Stimulated activated CD8-positive, alpha-beta memory T cell treated with anti-CD3 and anti-CD28 coated beads, Interleukin-15, amount 100 ng/mL, for 24 hours (primary cell): ENCODE measurements around the gene SMIM13.
"Not testable (repeated sequence)": the region's sequence is repeated elsewhere in the genome, so short reads cannot be mapped to it uniquely, and the experiment has no call there.

ENCODE experiments used
- DNase-seq: peaks from one replicate; pipeline ENCODE4 v3.0.0-alpha.2; 2020; ENCODE audit warnings: low read depth

SMIM13 gene

DNA sequence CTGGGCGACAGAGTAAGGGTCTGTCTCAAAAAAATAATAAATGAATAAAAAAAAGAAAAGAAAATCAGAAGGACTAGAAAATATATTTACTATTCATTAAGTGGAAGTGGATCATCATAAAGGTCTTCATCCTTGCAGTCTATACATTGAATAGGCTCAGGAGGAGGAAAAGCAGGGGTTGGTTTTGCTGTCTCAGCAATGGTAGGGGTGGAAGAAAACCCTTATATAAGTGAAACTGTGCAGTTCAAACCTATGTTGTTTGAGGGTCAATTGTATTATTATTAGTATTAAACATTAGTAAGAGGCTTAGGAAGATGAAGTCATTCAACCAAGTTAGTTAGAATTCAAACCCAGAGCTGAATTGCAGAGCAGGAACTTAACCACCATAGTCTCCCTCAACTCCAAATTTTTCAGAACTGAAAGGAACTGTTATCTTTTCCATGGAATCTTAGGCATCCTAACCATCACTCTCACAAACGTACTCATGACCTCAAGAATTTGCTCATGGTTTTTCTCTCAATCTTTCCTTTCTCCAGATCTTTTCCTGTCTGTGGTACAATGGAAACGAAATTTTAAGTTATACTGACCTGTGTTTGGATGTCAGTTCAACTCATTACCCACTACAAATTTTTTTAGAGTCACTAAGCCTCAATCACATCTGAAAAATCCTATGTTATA, 7.7 kb upstream of the SMIM13 start:
- DNase-seq: no peak

DNA sequence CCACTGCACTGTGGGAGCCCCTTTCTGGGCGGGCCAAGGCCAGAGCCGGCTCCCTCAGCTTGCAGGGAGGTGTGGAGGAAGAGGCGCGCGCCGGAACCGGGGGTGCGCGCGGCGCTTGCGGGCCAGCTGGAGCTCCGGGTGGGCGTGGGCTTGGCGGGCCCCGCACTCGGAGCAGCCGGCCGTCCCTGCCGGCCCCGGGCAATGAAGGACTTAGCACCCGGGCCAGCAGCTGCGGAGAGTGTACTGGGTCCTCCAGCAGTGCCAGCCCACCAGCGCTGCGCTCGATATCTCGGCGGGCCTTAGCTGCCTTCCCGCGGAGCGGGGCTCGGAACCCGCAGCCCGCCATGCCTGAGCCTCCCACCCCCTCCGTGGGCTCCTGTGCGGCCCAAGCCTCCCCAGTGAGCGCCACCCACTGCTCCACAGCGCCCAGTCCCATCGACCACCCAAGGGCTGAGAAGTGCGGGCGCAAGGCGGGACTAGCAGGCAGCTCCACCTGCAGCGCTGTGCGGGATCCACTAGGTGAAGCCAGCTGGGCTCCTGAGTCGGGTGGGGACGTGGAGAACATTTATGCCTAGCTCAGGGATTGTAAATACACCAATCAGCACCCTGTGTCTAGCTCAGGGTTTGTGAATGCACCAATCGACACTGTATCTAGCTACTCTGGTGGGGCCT, 6.4 kb upstream of the SMIM13 start:
- DNase-seq: not testable (repeated sequence)

DNA sequence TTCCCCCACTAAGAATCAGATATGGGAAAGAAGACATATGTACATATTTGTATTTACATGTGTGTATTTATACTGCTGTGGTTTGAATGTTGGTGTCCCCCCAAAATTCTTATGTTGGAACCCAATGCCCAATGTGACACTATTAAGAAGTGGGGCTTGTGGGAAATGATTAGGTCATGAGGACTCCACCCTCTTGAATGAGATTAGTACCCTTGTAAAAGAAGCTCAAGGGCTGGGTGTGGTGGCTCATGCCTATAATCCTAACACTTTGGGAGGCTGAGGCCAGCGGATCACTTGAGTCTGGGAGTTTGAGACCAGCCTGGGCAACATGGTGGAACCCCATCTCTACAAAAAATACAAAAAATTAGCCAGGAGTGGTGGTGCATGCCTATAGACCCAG, 3.9 kb upstream of the SMIM13 start:
- DNase-seq: no peak

DNA sequence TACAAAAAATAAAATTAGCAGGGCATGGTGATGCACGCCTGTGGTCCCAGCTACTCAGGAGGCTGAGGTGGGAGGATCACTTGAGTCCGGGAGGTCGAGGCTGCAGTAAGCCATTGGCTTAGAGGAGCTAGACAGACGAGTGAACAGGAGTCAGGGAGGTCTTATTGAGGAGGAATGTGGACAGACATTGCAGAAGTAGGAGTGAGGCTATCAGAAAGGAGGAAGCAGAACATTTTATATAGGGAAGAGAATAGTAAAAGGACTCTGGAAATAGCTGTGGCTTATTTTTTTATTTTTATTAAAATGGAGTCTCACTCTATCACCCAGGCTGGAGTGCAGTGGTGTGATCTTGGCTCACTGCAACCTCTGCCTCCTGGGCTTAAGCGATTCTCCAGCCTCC, 2.5 kb upstream of the SMIM13 start:
- not testable (repeated sequence) for DNase-seq

DNA sequence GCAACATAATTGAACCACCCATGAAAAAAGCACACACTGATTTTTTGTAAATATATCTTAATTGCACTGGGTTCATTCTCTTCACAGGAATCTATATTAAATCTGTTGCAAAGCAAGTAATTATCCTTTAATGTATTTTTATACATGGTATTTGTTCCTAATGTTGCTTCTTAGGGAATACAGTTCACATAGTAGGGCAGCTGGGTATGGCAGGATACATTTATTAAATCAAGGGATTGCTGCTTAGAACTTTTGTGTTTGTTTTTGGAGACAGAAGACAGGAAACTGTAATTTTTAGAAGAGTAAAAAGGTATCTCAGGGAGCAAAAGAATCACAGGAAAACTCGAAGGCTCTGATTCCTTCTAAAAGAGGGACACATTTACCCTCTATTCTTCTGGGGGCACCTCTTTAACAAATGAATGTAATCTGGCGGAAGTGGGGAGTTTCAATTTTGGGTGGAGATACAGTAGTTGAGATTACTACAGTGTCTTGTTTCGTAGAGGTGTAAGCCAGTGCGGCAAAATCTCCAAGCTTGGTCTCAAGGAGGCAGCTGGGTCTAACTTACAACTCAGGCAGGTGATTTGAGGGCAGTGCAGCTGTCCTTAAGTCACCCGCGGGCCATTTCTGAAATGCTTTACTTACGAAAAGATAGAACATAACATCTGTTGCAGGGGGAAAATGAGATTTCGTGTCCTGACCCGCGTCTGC, 812 bp upstream of the SMIM13 start:
- DNase-seq: no peak

DNA sequence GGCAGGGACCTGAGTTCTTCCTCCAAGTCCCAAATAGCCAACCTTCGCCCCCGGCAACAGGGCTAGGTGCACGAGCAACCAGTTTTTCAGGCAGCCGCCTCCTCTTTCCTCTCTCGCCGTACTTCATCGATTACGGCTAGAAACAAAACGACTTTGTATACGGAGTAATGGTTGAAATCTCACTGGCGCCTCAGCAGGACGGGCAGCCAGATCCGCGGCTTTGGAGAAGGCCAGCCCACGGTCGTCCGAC, 333 bp upstream of the SMIM13 start:
- DNase-seq: no peak

DNA sequence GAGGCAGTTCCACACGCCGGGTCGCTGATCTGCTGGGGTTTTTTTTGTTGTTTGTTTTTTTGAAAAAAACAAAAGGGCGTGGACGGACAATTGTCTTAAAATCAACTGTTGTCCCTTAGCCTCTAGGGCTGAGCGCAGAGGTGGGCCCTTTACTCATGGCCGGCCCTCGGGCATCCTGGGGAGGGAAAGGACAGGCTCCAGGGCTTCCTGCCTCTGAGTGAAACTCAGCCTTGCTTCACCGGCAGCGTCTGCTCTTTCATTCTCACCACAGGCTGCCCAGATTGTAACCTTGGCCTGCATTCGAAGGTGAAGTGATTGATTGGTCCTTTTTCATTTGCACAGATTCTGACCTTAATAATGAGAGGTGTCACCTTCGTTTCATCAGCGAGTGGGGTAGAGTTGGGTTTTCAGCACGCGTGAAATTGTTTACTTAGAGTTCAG, 797 bp downstream of the SMIM13 start:
- no peak for DNase-seq

DNA sequence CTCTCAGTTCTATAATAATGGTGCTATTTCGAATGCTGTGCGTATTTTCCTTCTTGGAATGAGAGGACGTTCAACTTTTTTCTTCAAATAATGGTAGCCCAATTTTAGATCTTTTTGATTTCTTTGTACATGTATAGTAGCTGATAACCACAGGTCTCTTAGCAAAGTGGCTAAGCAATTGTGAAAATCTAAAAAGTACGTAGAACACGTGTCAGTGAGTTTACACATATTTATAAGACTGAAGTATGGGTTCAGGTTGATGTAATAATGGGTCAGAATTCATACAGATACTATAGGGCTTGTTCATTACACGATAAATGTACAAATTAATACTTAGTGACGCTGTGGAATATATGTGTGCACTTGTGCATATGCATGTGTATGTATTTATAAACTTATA, 1.3 kb downstream of the SMIM13 start:
- no peak for DNase-seq

DNA sequence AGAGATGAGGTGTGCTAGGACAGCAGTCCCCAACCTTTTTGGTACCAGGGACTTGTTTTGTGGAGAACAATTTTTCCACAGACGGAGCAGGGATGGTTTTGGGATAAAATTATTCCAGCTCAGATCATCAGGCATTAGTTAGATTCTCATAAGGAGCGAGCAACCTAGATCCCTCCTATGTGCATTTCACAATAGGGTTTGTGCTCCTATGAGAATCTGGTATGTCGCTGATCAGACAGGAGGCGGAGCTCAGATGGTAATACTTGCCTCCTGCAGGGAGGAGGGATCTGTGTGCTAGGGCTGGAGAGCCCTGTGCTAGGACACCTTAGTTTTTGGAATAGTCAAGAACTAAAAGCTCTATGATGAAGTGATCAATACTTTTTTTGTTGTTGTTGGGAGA, 2.5 kb downstream of the SMIM13 start:
- DNase-seq: no peak

DNA sequence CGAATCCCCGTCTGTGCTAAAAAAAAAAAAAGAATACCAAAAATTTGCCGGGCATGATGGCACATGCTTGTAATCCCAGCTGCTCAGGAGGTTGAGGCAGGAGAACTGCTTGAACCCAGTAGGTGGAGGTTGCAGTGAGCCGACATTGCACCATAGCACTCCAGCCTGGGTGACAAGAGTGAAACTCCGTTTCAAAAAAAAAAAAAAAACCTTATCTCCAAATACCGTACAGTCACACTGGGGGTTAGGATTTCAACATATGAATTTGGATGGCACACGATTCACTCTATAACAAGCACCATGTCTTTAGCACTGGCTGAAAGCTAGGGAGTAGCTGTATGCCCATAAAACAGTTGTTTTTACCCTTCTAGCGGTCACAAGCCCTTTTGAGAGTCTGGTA, 3.8 kb downstream of the SMIM13 start:
- DNase-seq: no peak

DNA sequence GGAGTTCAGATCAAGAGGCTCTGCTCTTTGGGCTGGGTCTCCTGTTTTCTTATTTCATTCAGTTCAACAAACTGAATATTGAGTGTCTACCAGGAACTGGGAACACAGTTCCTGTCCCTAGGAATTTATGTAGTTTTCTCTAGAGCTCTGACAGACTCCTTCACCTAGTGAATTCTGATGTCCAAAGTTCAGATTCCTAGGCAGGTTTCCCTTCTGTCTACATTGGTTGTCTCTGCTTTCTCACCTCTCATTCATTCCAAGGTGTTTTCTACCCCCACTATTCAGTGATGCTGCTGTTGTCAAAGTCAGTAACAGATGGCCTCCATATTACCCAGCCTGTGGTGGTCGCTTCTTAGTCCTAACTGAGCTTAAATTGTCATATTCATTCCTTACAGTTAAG, 4.4 kb downstream of the SMIM13 start:
- DNase-seq: no peak

DNA sequence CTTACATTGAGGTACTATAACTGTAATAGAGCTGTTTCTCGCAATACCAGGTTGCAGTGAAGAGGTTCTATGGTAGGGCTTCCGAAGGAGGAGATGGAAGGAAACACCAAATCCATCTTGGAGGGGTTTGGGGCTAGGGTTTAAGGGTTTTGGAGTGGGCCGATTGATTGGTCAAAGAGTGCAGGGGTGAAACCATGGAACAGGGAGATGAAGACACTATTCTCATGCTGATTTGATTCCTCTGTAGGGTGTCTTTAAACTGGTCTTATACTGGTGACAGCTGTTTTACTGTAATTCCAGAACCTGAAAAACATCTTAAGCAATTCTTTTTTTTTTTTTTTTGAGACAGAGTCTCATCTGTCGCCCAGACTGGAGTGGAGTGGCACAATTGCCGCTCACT, 7.8 kb downstream of the SMIM13 start:
- no peak for DNase-seq

DNA sequence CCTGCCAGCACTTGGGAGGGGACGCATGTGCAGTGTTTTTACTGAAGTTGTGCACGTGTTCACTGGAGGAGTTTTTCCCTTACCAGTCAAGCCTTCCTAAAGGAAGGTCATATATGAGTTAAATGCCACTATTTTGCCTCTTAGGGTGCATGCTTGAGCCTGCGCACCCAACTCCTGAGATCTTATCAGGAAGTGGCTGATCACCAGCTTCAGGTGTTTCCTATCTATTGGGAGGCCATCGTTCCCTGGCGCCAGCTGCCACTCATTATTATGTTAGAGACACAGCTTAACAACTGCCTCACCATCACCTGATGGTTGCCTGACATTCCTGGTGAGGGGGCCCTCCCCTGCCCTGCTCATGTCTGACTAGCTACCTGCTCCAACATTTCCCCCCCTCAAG, 9.4 kb downstream of the SMIM13 start:
- DNase-seq: no peak

DNA sequence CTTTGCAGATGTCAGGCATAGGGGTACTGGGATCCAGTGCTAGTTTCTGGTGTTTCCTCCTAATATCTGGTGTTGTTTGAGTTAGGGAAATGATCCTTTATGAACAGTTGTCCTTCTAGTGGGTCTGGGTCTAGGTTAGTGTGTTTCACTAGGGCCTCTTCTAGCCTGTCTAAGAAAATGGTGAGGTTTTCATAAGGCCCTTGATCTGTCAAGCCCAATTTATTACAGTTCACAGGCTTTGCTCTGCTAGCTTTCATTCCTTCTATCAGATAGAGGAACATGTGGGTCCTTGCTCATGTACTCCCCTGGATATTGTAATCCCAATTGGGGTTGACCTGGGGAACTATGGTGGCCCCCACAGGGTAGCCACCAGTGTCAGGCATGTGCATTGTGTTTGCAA, 15.1 kb downstream of the SMIM13 start:
- DNase-seq: no peak

DNA sequence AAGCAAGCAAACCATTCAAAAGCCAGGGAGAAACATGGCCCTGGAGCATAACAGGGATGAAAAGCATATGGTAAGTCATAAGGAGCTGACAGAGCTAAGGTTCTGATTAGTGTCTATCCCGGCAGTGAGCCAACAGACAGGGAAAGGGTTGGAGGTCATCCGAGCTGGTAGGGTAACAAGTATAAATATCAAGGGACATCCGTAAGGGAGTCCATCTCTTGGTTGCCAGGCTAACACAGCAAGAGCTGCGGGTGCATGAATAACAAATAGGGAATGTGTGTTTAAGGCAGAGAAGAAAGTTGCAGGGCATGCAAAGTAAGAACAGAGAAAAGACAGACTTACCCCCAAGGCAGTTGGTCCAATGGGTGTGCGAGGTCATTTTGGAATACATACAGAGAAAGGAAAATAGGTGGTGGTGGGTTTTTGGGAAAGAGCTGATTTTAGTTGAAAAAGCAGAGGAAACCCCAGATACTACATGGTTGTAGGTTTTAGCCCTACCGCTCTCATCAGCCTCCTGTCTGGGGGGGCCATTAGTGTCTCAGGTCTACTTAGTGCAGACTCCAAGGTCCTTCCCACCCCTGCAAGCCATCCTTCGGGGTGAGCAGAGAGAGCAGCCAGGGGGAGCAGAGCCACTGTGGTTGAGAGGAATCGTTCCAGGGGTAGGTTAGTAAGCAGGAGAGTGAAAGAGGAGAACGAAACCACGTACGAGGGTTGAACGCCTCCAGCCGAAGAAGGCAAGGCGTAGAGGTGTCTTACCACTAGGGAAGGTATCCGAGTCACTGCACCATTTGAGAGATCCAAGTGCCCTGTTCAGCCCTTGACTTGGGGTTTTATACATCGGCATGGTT, 17.5 kb downstream of the SMIM13 start, which contains the start of gene ERVFRD-1:
TSS of gene ERVFRD-1 (minus strand) at position 805 of the 848 bp plus-strand sequence. CDS start 6,415 bp downstream, outside the sequence.
- DNase-seq: no peak

DNA sequence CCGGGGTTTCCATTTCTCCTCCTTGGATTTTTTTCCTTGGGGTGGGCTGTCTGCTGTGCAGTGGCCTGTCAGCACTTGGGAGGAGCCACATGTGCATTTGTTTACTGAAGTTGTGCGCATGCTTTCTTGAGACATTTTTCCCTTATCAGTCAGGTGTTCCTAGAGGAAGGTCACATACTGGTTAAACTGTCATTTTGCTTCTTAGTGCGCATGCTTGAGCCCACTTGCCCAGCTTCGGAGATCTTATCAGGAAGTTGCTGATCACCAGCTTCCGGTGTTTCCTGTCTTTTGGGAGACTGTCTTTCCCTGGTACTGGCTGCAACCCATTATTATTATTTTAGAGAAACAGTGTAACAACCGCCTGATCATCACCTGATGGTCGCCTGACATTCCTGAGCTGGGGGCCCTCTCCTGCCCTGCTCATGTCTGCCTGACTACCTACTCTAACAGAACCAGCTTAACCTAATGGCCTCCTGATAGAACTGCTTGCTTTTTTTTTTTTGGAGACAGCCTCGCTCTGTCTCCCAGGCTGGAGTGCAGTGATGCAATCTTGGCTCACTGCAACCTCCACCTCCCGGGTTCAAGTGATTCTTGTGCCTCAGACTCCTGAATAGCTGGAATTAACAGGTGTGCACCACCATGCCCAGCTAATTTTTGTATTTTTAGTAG, 18.3 kb downstream of the SMIM13 start:
- DNase-seq: no peak

DNA sequence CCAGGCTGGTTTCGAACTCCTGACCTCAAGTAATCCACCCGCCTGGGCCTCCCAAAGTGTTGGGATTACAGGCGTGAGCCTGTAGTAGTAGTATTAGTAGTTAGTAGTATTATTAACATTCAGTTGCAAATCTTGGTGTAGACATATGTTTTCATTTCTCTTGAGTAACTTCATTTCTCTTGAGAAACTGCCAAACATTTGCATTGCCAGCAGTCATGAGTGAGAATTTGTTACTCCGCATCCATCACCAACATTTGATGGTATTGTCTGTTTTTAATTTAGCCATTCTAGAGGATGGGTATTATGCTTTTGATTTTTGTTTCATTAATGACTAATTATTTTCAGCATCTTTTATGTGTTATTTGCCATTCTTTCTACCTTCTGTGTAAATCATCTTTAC, 19.4 kb downstream of the SMIM13 start:
- DNase-seq: no peak

DNA sequence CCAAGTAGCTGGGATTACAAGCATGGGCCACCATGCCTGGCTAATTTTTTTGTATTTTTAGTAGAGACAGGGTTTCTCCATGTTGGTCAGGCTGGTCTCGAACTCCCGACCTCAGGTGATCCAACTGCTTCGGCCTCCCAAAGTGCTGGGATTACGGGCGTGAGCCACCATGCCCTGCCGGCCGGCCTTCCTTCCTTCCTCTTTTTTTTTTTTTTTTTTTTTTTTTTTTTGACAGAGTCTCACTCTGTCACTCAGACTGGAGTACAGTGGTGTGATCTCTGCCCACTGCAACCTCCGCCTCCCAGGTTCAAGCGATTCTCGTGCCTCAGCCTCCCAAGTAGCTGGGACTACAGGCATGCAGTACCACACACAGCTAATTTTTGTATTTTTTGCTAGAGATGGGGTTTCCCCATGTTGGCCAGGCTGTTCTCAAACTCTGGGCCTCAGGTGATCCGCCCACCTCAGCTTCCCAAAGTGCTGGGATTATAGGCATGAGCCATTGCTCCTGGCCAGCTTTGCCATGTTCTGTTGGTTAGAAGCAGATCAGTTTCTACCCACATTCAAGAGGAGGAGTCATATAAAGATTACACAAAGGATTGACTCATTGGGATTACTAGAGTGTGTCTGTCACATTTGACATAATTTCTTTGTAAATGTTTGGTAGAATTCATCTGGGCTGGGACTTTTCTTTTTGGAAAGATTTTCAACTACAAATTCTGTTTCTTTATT, 22.3 kb downstream of the SMIM13 start:
- not testable (repeated sequence) for DNase-seq

DNA sequence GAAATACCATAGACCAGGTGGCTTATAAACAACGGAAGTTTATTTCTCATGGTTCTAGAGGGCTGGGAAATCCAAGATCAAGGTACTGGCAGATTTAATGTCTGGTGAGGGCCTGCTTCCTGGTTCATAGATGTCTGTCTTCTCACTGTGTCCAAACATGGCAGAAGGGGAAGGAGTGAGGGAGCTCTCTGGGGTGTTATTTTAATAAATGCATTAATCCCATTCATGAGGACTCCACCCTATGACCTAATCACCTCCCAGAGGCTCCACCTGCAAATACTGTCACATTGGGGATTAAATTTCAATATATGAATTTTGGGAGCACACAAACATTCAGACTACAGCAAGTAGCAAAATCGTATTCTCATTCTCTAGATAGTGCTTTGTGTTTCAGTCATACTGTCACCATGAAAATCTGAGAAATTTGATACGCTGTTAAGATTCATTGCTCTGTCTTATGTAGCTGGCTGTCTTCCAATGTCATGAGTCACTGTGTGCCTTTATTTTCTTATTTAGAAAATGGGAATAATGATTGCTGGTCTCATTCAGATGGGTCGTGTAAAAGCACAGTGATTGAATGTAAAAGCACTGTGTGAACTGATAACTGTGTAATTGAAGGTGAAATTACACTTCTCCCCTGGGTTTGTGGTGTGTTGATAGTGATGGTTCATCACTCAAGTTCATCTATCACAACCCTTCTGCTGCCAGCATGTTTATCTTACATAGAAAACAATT, 26.8 kb downstream of the SMIM13 start:
- no peak for DNase-seq

DNA sequence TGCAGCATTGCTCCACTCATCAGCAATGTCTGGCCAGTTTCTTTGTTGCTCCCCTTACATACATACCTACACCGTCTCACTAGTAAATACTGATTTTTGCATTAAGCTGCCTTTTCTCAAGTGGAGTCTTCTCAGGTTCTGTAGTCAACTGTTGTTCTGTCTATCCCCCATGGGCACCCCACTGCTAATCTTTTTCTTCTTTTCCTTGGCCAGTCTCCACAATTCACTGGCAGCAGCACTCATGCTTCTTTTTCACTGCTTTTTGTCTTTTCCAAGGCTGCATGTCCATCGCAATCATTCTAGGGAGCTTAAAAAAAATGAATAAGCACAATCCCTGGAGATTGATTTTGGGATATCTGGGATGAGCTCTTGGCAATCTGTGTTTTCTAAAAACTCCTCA, 28.2 kb downstream of the SMIM13 start:
- no peak for DNase-seq

DNA sequence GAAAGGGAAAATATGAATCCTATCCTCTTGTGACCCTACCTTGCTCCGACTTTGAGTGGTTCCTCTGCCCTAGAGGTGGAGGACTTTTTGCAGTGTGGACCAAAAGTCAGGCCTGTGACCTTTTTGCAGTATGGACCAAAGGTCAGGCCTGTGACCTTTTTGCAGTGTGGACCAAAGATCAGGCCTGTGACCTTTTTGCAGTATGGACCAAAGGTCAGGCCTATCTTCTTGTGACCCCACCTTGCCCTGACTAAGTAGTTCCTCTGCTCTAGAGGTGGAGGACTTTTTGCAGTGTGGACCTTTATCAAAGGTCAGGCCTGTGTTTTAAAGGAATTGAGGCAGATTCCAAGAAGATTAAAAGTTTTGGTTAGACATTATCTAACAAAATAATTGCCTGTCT, 28.7 kb downstream of the SMIM13 start:
- DNase-seq: no peak
